HepG2 (cell line): Measurements from ENCODE around the gene ASCL2. TPM values are rescaled to one million over a fixed set of nuclear protein-coding genes. Genes with fewer than 3 reads are reported as not detected.

ENCODE experiments used
- ATAC-seq: fragments of 200-7000 bp; cut with Tn5 transposase; 3 replicates; pipeline ENCODE4 v1.9.1; 2020; ENCODE audit warnings: mild to moderate bottlenecking, moderate library complexity
- BruUV-seq: library from RNA; stranded (reverse); fragments of 400-500 nt; replicated peaks from 2 replicates; lab custom pipeline; 2021; lab: Mats Ljungman, UMichigan
- CTCF ChIA-PET: fragments of 300-600 bp; formaldehyde crosslinking; extraction: SDS; loops from one replicate; lab custom pipeline; 2021; ENCODE audit warnings: low total read pairs, inconsistent platforms, low intra/inter-chr PET ratio; lab: Yijun Ruan, JAX
- POLR2A ChIA-PET: fragments of 350-600 bp; sonication (Branson Sonifier 250); formaldehyde crosslinking; loops from one replicate; lab custom pipeline; 2020; ENCODE audit warnings: antibody characterized with exemption, inconsistent platforms; lab: Yijun Ruan, JAX
- DNase-seq: peaks from one replicate; pipeline ENCODE4 v3.0.0-alpha.2; 2015; ENCODE audit warnings: low spot score
- FAIRE-seq: peaks from 3 replicates; lab custom pipeline; 2011; peaks lifted over from hg19 to GRCh38; lab: Jason Lieb, UNC
- H2AFZ ChIP-seq: one replicate; pipeline ENCODE4 v1.6.1; 2011; ENCODE audit warnings: low read length, inconsistent platforms
- H3K27ac ChIP-seq: fragments of 300-600 bp; 3 replicates; pipeline ENCODE4 v1.8.0; 2011; ENCODE audit warnings: mixed run types, mild to moderate bottlenecking, mixed read lengths, low read length, inconsistent platforms; ENCODE audit not compliant: insufficient read depth; ENCODE audit errors: extremely low read length
- H3K27me3 ChIP-seq, 2 experiments: fragments of 200-600 bp in 1 of 2; 2 replicates in 1 of 2; 3 replicates in 1 of 2; pipeline versions ENCODE4 v1.6.0 to v1.8.0; 2011; ENCODE audit warnings: low read length in 2 of 2, mild to moderate bottlenecking in 2 of 2, moderate library complexity in 2 of 2, inconsistent platforms in 1 of 2; ENCODE audit not compliant: insufficient read depth in 2 of 2, control insufficient read depth in 1 of 2
- H3K36me3 ChIP-seq, 2 experiments: fragments of 200-600 bp in 1 of 2; replicated peaks in 1 of 2; 2 replicates in 1 of 2; 3 replicates in 1 of 2; pipeline versions ENCODE4 v1.5.1 to v1.8.0; 2011; ENCODE audit warnings: low read length in 2 of 2, inconsistent platforms in 1 of 2; ENCODE audit not compliant: insufficient read depth in 2 of 2, control insufficient read depth in 1 of 2
- H3K4me1 ChIP-seq: 2 replicates; pipeline ENCODE4 v1.5.1; 2012; ENCODE audit warnings: low read length, inconsistent platforms; ENCODE audit not compliant: insufficient read depth
- H3K4me2 ChIP-seq: 2 replicates; pipeline ENCODE4 v1.6.0; 2011; ENCODE audit warnings: low read depth, low read length, inconsistent platforms
- H3K4me3 ChIP-seq, 3 experiments: fragments of 200-600 bp in 1 of 3; sonication (generic), shearing (Covaris generic) in 1 of 3; replicated peaks in 1 of 3; 2 replicates each; pipeline ENCODE4 v1.5.1; 2011 to 2016; ENCODE audit warnings: low read length in 3 of 3, inconsistent platforms in 2 of 3, low read depth in 2 of 3, mild to moderate bottlenecking in 2 of 3, control low read depth in 1 of 3, mixed read lengths in 1 of 3; ENCODE audit not compliant: insufficient read depth in 1 of 3
- H3K79me2 ChIP-seq: one replicate; pipeline ENCODE4 v1.6.1; 2011; ENCODE audit warnings: low read length, inconsistent platforms; ENCODE audit not compliant: insufficient read depth
- H3K9ac ChIP-seq: 2 replicates; pipeline ENCODE4 v1.6.0; 2011; ENCODE audit warnings: mild to moderate bottlenecking, low read depth, low read length, inconsistent platforms; ENCODE audit not compliant: insufficient read depth
- H3K9me3 ChIP-seq: 2 replicates; pipeline ENCODE4 v1.5.1; 2012; ENCODE audit warnings: mild to moderate bottlenecking, low read length
- H4K20me1 ChIP-seq: 2 replicates; pipeline ENCODE4 v1.6.0; 2011; ENCODE audit warnings: inconsistent platforms, mild to moderate bottlenecking, low read length, moderate library complexity; ENCODE audit not compliant: insufficient read depth
- ARID2 ChIP-seq: sonication (generic); formaldehyde crosslinking; IDR thresholded peaks from 2 replicates; pipeline ENCODE4 v1.8.1; 2022; ENCODE audit warnings: mild to moderate bottlenecking, missing genetic modification reagents, borderline replicate concordance
- EEA1 ChIP-seq: sonication (generic); formaldehyde crosslinking; IDR thresholded peaks from 2 replicates; pipeline ENCODE4 v1.5.1; 2020; ENCODE audit warnings: mild to moderate bottlenecking, missing genetic modification reagents, borderline replicate concordance
- FIP1L1 ChIP-seq: fragments of 200-400 bp; formaldehyde crosslinking; IDR thresholded peaks from 2 replicates; pipeline ENCODE4 v1.6.1; 2018; ENCODE audit warnings: low read depth, mild to moderate bottlenecking, low read length, moderate library complexity, borderline replicate concordance; ENCODE audit not compliant: insufficient read depth
- HNF4G ChIP-seq, 2 experiments: sonication (generic) in 1 of 2; formaldehyde crosslinking in 1 of 2; IDR thresholded peaks; 2 replicates each; pipeline versions ENCODE4 v1.4.0 to v1.6.1; 2011 to 2020; ENCODE audit warnings: borderline replicate concordance in 2 of 2, low read depth in 2 of 2, mild to moderate bottlenecking in 2 of 2, low read length in 1 of 2, missing genetic modification reagents in 1 of 2, moderate library complexity in 1 of 2
- MEF2D ChIP-seq: sonication (generic); formaldehyde crosslinking; IDR thresholded peaks from 2 replicates; pipeline ENCODE4 v1.5.1; 2020; ENCODE audit warnings: mild to moderate bottlenecking, missing genetic modification reagents
- RXRB ChIP-seq: IDR thresholded peaks from 2 replicates; pipeline ENCODE4 v1.6.1; 2016; ENCODE audit warnings: borderline replicate concordance, missing genetic modification reagents, missing compliant biosample characterization
- SCMH1 ChIP-seq: sonication (generic); formaldehyde crosslinking; IDR thresholded peaks from 2 replicates; pipeline ENCODE4 v1.9.0; 2021; ENCODE audit warnings: missing genetic modification reagents, mild to moderate bottlenecking, borderline replicate concordance
- SIX1 ChIP-seq: sonication (generic); formaldehyde crosslinking; IDR thresholded peaks from 2 replicates; pipeline ENCODE4 v1.4.0; 2020; ENCODE audit warnings: missing genetic modification reagents, borderline replicate concordance
- TMF1 ChIP-seq: sonication (generic); formaldehyde crosslinking; IDR thresholded peaks from 2 replicates; pipeline ENCODE4 v1.8.1; 2022; ENCODE audit warnings: low read depth, missing genetic modification reagents
- ZEB1 ChIP-seq: IDR thresholded peaks from 2 replicates; pipeline ENCODE4 v1.6.1; 2012; ENCODE audit warnings: mild to moderate bottlenecking, low read depth, inconsistent platforms; ENCODE audit not compliant: insufficient replicate concordance
- ZNF878 ChIP-seq: sonication (generic); formaldehyde crosslinking; IDR thresholded peaks from 2 replicates; pipeline ENCODE4 v1.8.1; 2023; ENCODE audit warnings: mild to moderate bottlenecking, missing genetic modification reagents, moderate library complexity
- WGBS: methylation state at CpG from one replicate; pipeline ENCODE4 v1.1.6; 2017; ENCODE audit warnings: low lambda C conversion rate; 5-methylcytosine and 5-hydroxymethylcytosine counted together
- in situ Hi-C: cut with HindIII; loops from 2 replicates; pipeline ENCODE4 v1.10.0; 2017; ENCODE audit warnings: low pct_unique_long_range_greater_than_20kb; ENCODE audit not compliant: extremely low pct_ligation_motif_present
- intact Hi-C: fragments of 100-400 bp; cut with micrococcal nuclease; formaldehyde crosslinking; loops from one replicate; pipeline ENCODE4 v1.10.0; 2022; ENCODE audit not compliant: unreplicated experiment
- polyA plus RNA-seq, 8 experiments: library from polyadenylated mRNA; depleted of rRNA in 3 of 8; stranded (reverse) in 7 of 8; unstranded in 1 of 8; fragments of >200 nt; fragmentation: Illumina TruSeq in 4 of 8; extraction: Trizol in 4 of 8; gene quantifications; 2 replicates each; pipeline versions ENCODE4 v1.2.1 to v1.2.3, GENCODE V29; 2011 to 2016; ENCODE audit warnings: low read depth in 4 of 8, missing spikeins in 1 of 8, mixed read lengths in 1 of 8; ENCODE audit not compliant: insufficient read depth in 1 of 8
- total RNA-seq, 5 experiments: library from RNA; depleted of rRNA; stranded (reverse); fragments of >200 nt; fragmentation: Illumina TruSeq; extraction: Trizol; gene quantifications; 2 replicates each; pipeline ENCODE4 v1.2.3, GENCODE V29; 2016; ENCODE audit warnings: low read depth in 1 of 5
- TF ChIP-seq, protein P1 (sequence below): IDR thresholded peaks from 2 replicates; pipeline ENCODE4 v1.6.1; 2016
- TF ChIP-seq, protein P2 (sequence below): sonication (generic); formaldehyde crosslinking; IDR thresholded peaks from 2 replicates; pipeline ENCODE4 v1.4.0; 2020; ENCODE audit warnings: mild to moderate bottlenecking, missing genetic modification reagents
- TF ChIP-seq, protein P3 (sequence below): fragments of 450-650 bp; IDR thresholded peaks from 2 replicates; pipeline ENCODE4 v1.6.1; 2017; ENCODE audit warnings: mild to moderate bottlenecking

Gene ASCL2
- total and polyA plus RNA-seq, 2 of the 13 experiments (the other 11 are each of a cell fraction or from before 2014, with no cell fraction given): 0.07 TPM; not detected in 1

DNA sequence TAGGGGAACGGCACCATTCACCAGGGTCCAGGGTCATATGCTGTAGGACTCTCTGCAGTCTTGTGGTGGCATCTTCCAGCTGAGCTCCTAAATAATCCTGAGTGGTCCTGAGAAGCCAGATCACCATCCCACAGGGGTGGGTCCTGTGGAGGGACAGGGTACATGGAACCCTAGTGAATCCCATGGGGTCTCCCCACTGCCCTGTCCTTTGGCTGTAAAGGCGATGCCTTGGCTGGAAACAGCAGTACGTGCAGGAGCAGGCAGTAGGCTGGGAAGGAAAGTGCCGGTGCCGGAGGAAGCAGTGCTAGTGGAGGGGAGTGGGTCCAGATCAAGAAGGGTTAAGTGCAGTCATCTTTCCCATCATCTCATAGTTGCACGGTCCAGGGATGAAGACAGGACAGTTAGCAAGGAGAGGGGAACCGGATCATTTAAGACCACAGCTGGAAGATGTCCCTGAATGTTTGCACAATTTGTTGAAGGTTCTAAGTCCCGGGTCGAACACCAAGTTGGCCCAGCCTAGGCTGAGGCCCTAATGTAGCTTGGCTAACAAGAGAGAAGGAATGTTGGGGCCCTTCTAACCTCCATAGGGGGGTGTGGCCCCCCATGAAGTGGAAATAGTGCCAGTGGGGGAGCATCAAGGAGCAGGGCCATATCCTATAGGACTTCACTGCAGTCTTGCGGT is 49.5 kb upstream of the ASCL2 start:
- no peak for TF ChIP-seq RXRB (CRISPR knock-in tag)
- TF ChIP-seq HNF4G (IDR thresholded peaks at IDR 0.05; ENCODE audit: borderline replicate concordance, low read depth, low read length): no peak
- no peak for TF ChIP-seq HNF4G (CRISPR knock-in tag; IDR thresholded peaks at IDR 0.05; ENCODE audit: borderline replicate concordance, low read depth)
- no peak for TF ChIP-seq ZEB1
- no peak for TF ChIP-seq ARID2 (CRISPR knock-in tag)
- TF ChIP-seq SIX1: no peak
- TF ChIP-seq ZNF878 (CRISPR knock-in tag): no peak
- TF ChIP-seq FIP1L1: no peak
- TF ChIP-seq SCMH1: no peak
- TF ChIP-seq TMF1 (CRISPR knock-in tag): no peak
- TF ChIP-seq EEA1 (CRISPR knock-in tag): no peak
- TF ChIP-seq, protein P1, sequence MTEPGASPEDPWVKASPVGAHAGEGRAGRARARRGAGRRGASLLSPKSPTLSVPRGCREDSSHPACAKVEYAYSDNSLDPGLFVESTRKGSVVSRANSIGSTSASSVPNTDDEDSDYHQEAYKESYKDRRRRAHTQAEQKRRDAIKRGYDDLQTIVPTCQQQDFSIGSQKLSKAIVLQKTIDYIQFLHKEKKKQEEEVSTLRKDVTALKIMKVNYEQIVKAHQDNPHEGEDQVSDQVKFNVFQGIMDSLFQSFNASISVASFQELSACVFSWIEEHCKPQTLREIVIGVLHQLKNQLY (CRISPR knock-in tag): no peak
- TF ChIP-seq, protein P2, sequence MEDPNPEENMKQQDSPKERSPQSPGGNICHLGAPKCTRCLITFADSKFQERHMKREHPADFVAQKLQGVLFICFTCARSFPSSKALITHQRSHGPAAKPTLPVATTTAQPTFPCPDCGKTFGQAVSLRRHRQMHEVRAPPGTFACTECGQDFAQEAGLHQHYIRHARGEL (CRISPR knock-in tag): no peak
- TF ChIP-seq MEF2D: no peak
- TF ChIP-seq, protein P3, sequence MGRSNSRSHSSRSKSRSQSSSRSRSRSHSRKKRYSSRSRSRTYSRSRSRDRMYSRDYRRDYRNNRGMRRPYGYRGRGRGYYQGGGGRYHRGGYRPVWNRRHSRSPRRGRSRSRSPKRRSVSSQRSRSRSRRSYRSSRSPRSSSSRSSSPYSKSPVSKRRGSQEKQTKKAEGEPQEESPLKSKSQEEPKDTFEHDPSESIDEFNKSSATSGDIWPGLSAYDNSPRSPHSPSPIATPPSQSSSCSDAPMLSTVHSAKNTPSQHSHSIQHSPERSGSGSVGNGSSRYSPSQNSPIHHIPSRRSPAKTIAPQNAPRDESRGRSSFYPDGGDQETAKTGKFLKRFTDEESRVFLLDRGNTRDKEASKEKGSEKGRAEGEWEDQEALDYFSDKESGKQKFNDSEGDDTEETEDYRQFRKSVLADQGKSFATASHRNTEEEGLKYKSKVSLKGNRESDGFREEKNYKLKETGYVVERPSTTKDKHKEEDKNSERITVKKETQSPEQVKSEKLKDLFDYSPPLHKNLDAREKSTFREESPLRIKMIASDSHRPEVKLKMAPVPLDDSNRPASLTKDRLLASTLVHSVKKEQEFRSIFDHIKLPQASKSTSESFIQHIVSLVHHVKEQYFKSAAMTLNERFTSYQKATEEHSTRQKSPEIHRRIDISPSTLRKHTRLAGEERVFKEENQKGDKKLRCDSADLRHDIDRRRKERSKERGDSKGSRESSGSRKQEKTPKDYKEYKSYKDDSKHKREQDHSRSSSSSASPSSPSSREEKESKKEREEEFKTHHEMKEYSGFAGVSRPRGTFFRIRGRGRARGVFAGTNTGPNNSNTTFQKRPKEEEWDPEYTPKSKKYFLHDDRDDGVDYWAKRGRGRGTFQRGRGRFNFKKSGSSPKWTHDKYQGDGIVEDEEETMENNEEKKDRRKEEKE: no peak
- BruUV-seq: no TSS peak
- ATAC-seq: no peak
- Histone ChIP-seq H3K9ac (no peak overlapping the region), H3K36me3 (no peaks in the 10 kb centered on the region), H3K4me3 (no peak overlapping the region), H3K27ac (no peak overlapping the region), H3K4me2 (no peak overlapping the region), H3K27me3 (peaks cover 7 to 19% of the 10 kb centered on the region in 2 experiments; a peak in 3 of 5 replicates), H2AFZ (no peak overlapping the region), H3K9me3 (no peaks in the 10 kb centered on the region), H3K79me2 (no peaks in the 10 kb centered on the region), H4K20me1 (no peaks in the 10 kb centered on the region), H3K4me1 (no peaks in the 10 kb centered on the region)
- POLR2A ChIA-PET: no interaction called here
- CTCF ChIA-PET: no interaction called here
- 35% methylated on average over 9 of the region's 10 CpGs for WGBS
- in situ Hi-C loops (no loop called here), intact Hi-C loops (loop anchor here (10.0 kb wide), 1 partner anchor 215 kb away; no protein-coding TSS in a partner anchor)
- no peak for FAIRE-seq
- DNase-seq: no peak
